GM21723 (cell line): ENCODE data around the gene SLC35D3.
"Not testable (repeated sequence)": the region's sequence is repeated elsewhere in the genome, so short reads cannot be mapped to it uniquely, and the experiment has no call there.

Experiments
- ATAC-seq: cut with Tn5 transposase; IDR thresholded peaks from one replicate; pipeline ENCODE4 v1.9.1; 2021; ENCODE audit warnings: mild to moderate bottlenecking, moderate library complexity; ENCODE audit not compliant: unreplicated experiment

The SLC35D3 gene

GRCh38 chr6:136923116-136923953, 1.2 kb downstream of the SLC35D3 start:
- no peak for ATAC-seq

GRCh38 chr6:136923954-136924673, 2.0 kb downstream of the SLC35D3 start:
- no peak for ATAC-seq

GRCh38 chr6:136926383-136926782, 4.3 kb downstream of the SLC35D3 start:
- ATAC-seq, result no peak

DNA sequence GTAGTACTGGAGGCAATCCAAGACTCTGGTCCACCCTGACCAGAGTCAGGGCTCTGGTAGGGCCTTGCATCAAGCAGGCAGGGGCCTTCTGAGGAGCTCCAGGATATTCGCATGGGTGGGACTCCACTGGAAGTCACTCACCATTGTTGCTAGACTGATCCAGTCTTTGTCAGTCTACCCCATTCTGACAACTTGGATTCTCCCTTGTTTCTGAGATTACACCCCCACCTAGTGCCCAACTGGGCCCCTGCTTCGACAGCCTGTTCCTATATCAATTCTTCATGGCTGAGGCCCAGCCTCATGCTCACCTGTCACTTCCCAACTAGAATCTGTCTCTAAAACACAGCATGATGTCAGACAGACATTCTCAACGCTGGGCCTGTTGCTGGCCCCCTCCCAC, 5.2 kb downstream of the SLC35D3 start:
- ATAC-seq, result no peak

- no peak for ATAC-seq
These were observed 8.4 kb downstream of the SLC35D3 start for GRCh38 chr6:136930528-136930927.

DNA sequence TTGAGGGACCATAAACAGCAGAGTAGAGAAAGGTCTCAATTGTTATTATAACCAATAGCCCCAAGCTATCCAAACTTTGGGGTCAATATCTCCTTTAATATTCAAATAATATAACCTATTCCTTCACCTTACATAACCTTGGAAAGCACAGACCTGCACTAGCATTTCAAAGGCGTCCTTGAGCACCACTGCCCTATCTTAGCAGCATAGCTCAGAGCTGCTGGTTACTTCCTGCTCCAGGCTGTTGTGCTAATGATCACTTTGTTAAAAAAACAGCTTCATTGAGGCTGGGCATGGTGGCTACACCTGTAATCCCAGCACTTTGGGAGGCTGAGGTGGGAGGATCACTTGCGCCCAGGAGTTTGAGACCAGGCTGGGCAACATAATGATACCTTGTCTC, 10.5 kb downstream of the SLC35D3 start:
- ATAC-seq, result no peak

GRCh38 chr6:136945072-136945471, 23.0 kb downstream of the SLC35D3 start:
- no peak for ATAC-seq

DNA sequence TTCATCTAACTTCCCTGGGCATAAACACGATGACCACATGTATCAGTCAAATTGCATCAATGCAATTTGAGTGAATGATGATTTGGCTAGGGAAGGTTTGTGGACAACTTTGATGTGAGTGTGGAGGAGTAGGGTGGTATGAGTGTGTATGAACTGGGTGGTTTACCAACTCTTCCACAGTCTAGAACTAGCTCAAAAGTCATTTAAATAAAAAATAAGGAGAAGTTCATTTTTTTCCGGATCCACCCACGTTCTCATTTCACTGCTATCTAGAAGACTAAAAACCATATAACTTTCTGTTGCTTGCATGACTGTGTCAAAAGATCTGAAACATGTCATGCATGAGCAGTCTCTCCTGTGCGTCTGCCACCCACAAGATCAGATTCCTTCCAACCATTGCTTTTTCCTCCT, 23.6 kb downstream of the SLC35D3 start:
- ATAC-seq, result no peak

DNA sequence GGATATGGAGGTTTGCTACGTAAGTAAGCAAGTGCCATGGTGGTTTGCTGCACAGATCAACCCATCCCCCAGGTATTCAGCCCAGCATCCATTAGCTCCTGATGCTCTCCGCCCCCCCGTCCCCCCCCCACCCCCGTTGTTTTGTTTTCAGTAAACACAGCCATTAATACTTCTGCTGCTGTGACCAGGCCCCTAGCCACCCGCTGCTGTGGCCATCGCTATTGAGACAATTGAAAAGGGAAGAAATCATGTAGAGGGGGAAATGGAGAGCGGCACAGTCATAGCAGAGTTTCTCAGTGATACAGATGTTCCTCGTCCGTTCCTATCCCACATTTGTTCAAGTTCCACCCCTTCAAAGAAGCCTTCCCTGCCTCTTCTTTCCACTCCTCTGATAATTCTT, 24.9 kb downstream of the SLC35D3 start:
- ATAC-seq, result no peak

DNA sequence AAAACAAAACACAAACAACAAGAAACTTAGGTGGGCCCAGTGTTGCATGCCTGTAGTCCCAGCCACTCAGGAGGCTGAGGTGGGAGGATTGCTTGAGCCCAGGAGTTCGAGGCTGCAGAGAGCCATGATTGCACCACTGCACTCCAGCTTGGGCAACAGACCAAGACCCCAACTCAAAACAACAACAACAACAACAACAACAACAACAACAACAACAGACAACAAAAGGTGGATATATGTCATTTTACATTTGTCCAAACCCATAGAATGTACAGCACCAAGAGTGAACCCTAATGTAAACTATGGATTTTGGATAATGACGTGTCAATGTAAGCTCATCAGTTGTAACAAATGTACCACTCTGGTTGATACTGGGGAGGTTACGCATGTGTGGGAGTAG, 27.9 kb downstream of the SLC35D3 start:
- ATAC-seq, result not testable (repeated sequence)

DNA sequence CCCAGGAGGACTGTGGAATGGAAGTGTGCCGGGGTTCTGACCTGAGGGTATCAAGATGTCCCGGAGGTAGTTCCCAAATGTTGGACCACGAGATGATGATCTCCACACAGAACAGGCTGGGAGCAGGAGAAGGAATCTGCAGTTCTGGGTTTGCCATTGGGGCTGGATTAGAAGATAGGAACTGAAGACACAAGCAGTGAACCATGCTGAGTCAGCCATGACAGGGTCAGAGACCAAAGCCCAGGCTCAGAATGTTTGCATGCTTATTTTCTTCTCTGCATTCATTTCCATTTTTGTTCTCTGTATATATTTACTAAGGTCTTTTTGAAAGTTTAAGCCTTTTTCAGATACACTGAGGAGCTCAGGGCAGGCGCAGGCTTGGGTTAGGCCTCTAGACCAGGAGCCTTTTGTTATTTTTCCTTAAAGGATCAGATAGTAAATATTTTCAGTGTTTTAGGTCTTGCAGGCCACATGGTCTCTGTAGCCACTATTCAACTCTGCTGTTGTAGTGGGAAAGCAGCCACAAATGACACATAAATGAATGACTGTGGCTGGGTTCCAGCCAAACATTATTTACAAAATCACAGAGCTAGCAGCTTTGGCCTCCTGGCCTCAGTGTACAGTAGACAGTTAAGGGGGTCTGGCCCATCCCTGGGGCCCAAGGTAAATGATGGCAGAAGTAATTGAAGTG, 28.5 kb downstream of the SLC35D3 start:
- ATAC-seq, result no peak

DNA sequence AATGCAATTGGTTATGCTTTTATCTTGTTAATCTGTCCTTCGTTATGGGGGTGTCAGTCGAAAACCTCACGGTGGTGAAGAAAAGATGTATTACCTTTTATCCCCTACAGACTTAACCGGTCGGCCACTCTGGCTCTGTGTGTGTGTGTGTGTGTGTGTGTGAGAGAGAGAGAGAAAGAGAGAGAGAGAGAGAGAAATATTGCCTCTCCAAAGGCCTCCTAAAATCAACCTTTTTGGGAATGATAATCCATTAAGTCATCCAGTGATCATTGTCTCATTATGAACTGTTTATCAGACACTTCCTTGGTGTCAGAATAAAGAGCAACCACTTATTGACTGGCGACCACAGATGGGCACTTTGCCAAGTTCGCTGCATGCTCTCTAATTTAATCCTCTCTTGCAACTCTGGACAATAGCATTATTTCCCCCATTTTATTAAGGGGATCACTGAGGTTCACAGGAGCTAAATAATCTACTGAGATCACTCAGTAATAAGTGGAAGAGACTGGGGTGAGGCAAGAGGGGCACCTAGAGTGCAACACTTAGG, 30.7 kb downstream of the SLC35D3 start:
- no peak for ATAC-seq

DNA sequence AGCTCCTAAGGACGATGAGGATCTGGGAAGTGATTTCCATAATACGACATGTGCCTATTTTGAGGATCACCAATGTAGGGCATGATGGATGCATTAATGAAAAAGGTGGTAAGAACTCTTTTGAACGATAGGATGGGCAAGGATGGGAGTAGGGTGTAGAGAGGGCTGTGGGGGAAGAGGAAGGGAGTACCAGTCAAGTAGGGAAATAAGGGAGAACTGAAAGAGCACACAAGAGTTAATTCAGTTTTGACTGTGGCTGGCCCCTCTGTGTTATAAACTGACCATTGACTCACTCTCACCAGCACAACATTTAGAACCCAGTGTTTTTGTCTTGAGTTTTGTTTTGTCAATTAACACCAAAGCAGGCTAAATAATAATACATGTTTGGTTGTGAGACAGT, 33.0 kb downstream of the SLC35D3 start:
- no peak for ATAC-seq

DNA sequence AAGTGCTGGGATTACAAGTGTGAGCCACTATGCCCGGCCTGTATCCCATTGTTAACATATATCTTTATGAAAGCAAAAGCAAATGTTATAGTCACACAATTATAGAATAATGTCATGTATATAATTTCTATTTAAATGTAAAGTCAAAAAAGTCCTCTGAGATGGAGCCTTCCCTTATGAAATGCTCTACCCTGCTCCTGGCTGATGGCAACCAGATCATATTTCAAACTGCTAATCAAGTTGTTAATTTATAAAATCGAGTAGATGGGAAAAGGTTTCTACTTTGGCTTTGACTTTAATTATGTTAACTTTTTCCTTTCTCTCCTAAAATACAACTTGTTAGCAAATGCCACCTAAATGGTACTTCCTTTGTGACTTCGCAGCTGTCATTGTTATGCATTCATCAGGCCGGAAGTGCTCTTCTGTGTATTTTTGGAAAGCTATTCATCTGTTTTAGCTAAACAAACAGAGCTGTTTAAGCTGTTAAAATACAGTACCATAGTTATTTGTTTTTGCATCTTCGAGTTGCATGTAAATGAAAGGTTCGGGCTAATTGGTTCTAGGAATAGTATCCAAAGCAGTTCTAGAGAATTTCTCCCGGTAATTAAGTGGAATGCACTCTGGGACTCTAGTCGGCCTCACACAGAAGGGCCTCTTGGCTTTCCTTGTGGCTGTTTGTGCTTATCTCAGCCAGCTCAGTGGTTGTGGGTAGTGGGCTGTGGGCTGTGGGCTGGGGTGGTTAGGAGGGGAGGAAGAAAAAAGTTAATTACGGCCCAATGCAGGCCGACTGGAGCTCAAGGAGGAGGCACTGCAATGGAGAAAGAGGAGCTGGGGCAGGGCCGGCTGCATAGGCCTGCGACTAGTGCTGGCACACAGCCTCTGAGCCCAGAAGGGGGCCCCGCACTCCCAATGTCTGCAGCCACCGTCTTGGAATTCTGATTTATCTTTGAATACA, 34.8 kb downstream of the SLC35D3 start:
- no peak for ATAC-seq

DNA sequence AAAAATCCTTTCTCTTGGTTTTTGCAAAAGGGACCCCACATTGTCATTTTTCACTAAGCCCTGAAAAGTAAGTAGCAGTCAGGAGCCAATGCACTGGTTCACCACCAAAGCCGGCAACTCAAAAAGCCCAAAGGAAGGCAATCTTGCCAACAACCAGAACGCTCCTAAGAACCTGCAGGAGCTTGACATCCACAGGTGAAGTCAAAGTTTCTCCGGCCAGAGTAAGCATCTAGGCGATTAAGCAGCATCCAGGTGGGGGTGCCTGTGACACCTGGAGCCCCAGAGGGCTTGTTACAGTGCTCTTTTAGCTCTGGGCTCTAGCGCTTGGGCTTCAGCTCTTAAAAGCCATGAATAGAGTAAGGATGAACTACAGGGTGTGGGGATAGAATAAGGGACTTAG, 36.1 kb downstream of the SLC35D3 start:
- ATAC-seq, result no peak

DNA sequence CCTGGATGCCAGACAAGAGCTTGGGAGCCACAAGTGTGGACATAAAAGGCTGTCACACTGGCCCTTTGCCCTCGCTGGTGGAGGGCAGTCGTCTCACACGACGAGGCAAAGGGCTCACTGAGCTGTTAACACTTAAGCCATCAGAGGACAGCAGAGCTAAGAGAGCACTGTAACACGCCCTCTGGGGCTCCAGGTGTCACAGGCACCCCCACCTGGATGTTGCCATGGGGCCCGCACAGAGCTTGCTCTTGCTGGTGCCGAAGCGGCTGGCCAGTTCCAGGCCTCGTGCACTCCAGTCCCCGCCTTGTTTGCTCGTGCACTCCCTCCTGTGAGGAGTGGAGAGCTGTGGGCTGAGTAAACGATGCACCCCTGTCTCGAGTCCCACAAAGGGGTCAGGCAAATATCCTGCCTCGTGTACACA, 37.4 kb downstream of the SLC35D3 start:
- ATAC-seq, result no peak

DNA sequence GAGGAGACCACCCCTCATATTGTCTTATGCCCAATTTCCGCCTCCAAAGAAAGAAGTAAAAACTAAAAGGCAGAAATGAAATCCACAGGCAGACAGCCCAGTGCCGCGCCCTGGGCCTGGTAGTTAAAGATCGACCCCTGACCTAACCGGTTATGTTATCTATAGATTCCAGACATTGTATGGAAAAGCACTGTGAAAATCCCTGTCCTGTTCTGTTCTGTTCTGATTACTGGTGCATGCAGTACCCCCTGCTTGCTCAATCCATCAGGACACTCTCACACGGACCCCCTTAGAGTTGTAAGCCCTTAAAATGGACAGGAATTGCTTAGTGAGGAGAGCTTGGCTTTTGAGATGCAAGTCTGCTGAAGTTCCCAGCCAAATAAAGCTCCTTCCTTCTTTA, 37.8 kb downstream of the SLC35D3 start:
- ATAC-seq, result not testable (repeated sequence)

- no peak for ATAC-seq
These were observed 38.7 kb downstream of the SLC35D3 start for GRCh38 chr6:136960781-136961180.

- no peak for ATAC-seq
These were observed 39.7 kb downstream of the SLC35D3 start for GRCh38 chr6:136961848-136962247.

GRCh38 chr6:136962661-136963060, 40.6 kb downstream of the SLC35D3 start:
- ATAC-seq, result no peak
